DMS79 treated with DMSO at 0.1 percent for 48 hours (cell line): Measurements from ENCODE around the gene ELK3.

ENCODE experiments used
- DNase-seq: peaks from one replicate; lab custom pipeline; 2025; lab: John Stamatoyannopoulos, UW

Gene ELK3

GRCh38 chr12:96235484-96235826, 41.3 kb downstream of the ELK3 start:
- DNase-seq: no peak

GRCh38 chr12:96236221-96236822, 42.1 kb downstream of the ELK3 start:
- no peak for DNase-seq

- no peak for DNase-seq
These were observed 42.9 kb downstream of the ELK3 start for GRCh38 chr12:96237035-96237434.

GRCh38 chr12:96237465-96238077, 43.4 kb downstream of the ELK3 start:
- no peak for DNase-seq

GRCh38 chr12:96238336-96239047, 44.3 kb downstream of the ELK3 start:
- DNase-seq: no peak

GRCh38 chr12:96239711-96240635, 45.8 kb downstream of the ELK3 start:
- no peak for DNase-seq

GRCh38 chr12:96240656-96241055, 46.5 kb downstream of the ELK3 start:
- no peak for DNase-seq

GRCh38 chr12:96241431-96241830, 47.3 kb downstream of the ELK3 start:
- no peak for DNase-seq

GRCh38 chr12:96241846-96242256, 47.7 kb downstream of the ELK3 start:
- no peak for DNase-seq

- no peak for DNase-seq
These were observed 48.4 kb downstream of the ELK3 start for GRCh38 chr12:96242597-96242996.

GRCh38 chr12:96244826-96245225, 50.7 kb downstream of the ELK3 start:
- no peak for DNase-seq

GRCh38 chr12:96246926-96247505, 52.8 kb downstream of the ELK3 start:
- DNase-seq: no peak

- no peak for DNase-seq
These were observed 53.4 kb downstream of the ELK3 start for GRCh38 chr12:96247563-96247962.

- no peak for DNase-seq
These were observed 54.2 kb downstream of the ELK3 start for GRCh38 chr12:96248136-96248931.

- no peak for DNase-seq
These were observed 55.3 kb downstream of the ELK3 start for GRCh38 chr12:96249196-96250118.

- DNase-seq: no peak
These were observed 56.0 kb downstream of the ELK3 start for GRCh38 chr12:96250119-96250685.

- no peak for DNase-seq
These were observed 60.9 kb downstream of the ELK3 start for GRCh38 chr12:96255077-96255476.

GRCh38 chr12:96256672-96257361, 62.6 kb downstream of the ELK3 start:
- no peak for DNase-seq

GRCh38 chr12:96257550-96258103, 63.5 kb downstream of the ELK3 start:
- no peak for DNase-seq
